Activated naive CD4-positive, alpha-beta T cell treated with anti-CD3 and anti-CD28 coated beads, Interleukin-2, amount 50 U/mL, for 24 hours (primary cell): Measurements from ENCODE around the gene EML5.
A peak's percentile ranks its signal among the peaks of the same experiment; 100 is the strongest.
"Not testable (repeated sequence)": the region's sequence is repeated elsewhere in the genome, so short reads cannot be mapped to it uniquely, and the experiment has no call there.

Source experiments
- H3K27ac Mint-ChIP-seq: one replicate; pipeline ENCODE4 v1.8.0; 2021; ENCODE audit warnings: mild to moderate bottlenecking, mixed read lengths
- H3K27me3 Mint-ChIP-seq: one replicate; pipeline ENCODE4 v1.8.0; 2021; ENCODE audit warnings: mixed read lengths
- H3K36me3 Mint-ChIP-seq: one replicate; pipeline ENCODE4 v1.8.0; 2021; ENCODE audit warnings: mixed read lengths
- H3K4me1 Mint-ChIP-seq: one replicate; pipeline ENCODE4 v1.8.0; 2021; ENCODE audit warnings: mixed read lengths
- H3K4me3 Mint-ChIP-seq: one replicate; pipeline ENCODE4 v1.8.0; 2021; ENCODE audit warnings: mild to moderate bottlenecking, mixed read lengths
- H3K9me3 Mint-ChIP-seq: one replicate; pipeline ENCODE4 v1.8.0; 2021; ENCODE audit warnings: mixed read lengths

Gene EML5

GRCh38 chr14:88821378-88821777 lies 28.6 kb upstream of the EML5 start:
- H3K4me1 Mint-ChIP-seq, result peaks cover 9% of the 10 kb centered on the region
- H3K4me3 Mint-ChIP-seq, result no peak overlapping the region
- peaks cover 2% of the 10 kb centered on the region for H3K27me3 Mint-ChIP-seq
- no peaks in the 10 kb centered on the region for H3K9me3 Mint-ChIP-seq
- H3K36me3 Mint-ChIP-seq, result no peaks in the 10 kb centered on the region
- no peak overlapping the region for H3K27ac Mint-ChIP-seq

GRCh38 chr14:88819674-88820073 lies 26.9 kb upstream of the EML5 start:
- not testable (repeated sequence) for H3K27me3 Mint-ChIP-seq

GRCh38 chr14:88818018-88818417 lies 25.3 kb upstream of the EML5 start:
- no peaks in the 10 kb centered on the region for H3K9me3 Mint-ChIP-seq
- no peak overlapping the region for H3K27ac Mint-ChIP-seq
- no peak overlapping the region for H3K4me3 Mint-ChIP-seq
- no peaks in the 10 kb centered on the region for H3K36me3 Mint-ChIP-seq
- H3K27me3 Mint-ChIP-seq, result peaks cover 5% of the 10 kb centered on the region
- H3K4me1 Mint-ChIP-seq, result no peaks in the 10 kb centered on the region

More at GRCh38 chr14:88819674-88820073, 26.9 kb upstream of the EML5 start:
- H3K4me1 Mint-ChIP-seq, H3K9me3 Mint-ChIP-seq, H3K4me3 Mint-ChIP-seq, H3K27ac Mint-ChIP-seq, H3K36me3 Mint-ChIP-seq: not testable (repeated sequence)

GRCh38 chr14:88815980-88816379 lies 23.2 kb upstream of the EML5 start:
- peaks cover 9% of the 10 kb centered on the region for H3K27me3 Mint-ChIP-seq
- H3K9me3 Mint-ChIP-seq, result no peaks in the 10 kb centered on the region
- no peak overlapping the region for H3K27ac Mint-ChIP-seq
- no peaks in the 10 kb centered on the region for H3K4me1 Mint-ChIP-seq
- H3K36me3 Mint-ChIP-seq, result no peaks in the 10 kb centered on the region
- H3K4me3 Mint-ChIP-seq, result no peak overlapping the region

GRCh38 chr14:88808359-88808758 lies 15.6 kb upstream of the EML5 start:
- Mint-ChIP-seq H3K36me3 (peaks cover 9% of the 10 kb centered on the region), H3K4me3 (no peak overlapping the region), H3K4me1 (no peaks in the 10 kb centered on the region), H3K9me3 (peaks cover 20% of the 10 kb centered on the region), H3K27ac (no peak overlapping the region), H3K27me3 (peaks cover 14% of the 10 kb centered on the region)

- H3K36me3 Mint-ChIP-seq, result peaks cover 7% of the 10 kb centered on the region
- no peak overlapping the region for H3K27ac Mint-ChIP-seq
- H3K27me3 Mint-ChIP-seq, result peaks cover 16% of the 10 kb centered on the region
- peaks cover 18% of the 10 kb centered on the region for H3K9me3 Mint-ChIP-seq
- no peaks in the 10 kb centered on the region for H3K4me1 Mint-ChIP-seq
- H3K4me3 Mint-ChIP-seq, result no peak overlapping the region
Observed at GRCh38 chr14:88804477-88804876, 11.7 kb upstream of the EML5 start.

GRCh38 chr14:88804035-88804434 lies 11.3 kb upstream of the EML5 start:
- Mint-ChIP-seq H3K27ac (no peak overlapping the region), H3K36me3 (peaks cover 3% of the 10 kb centered on the region), H3K4me3 (no peak overlapping the region), H3K4me1 (no peaks in the 10 kb centered on the region), H3K9me3 (peaks cover 14% of the 10 kb centered on the region), H3K27me3 (peaks cover 13% of the 10 kb centered on the region)

GRCh38 chr14:88802596-88802995 lies 9.8 kb upstream of the EML5 start:
- H3K36me3 Mint-ChIP-seq, result peaks cover 2% of the 10 kb centered on the region
- H3K27ac Mint-ChIP-seq, result no peak overlapping the region
- H3K4me3 Mint-ChIP-seq, result no peak overlapping the region
- H3K9me3 Mint-ChIP-seq, result peaks cover 4% of the 10 kb centered on the region
- peaks cover 11% of the 10 kb centered on the region for H3K27me3 Mint-ChIP-seq
- no peaks in the 10 kb centered on the region for H3K4me1 Mint-ChIP-seq

GRCh38 chr14:88799522-88799921 lies 6.8 kb upstream of the EML5 start:
- H3K27ac Mint-ChIP-seq, result no peak overlapping the region
- no peak overlapping the region for H3K4me3 Mint-ChIP-seq
- peaks cover 6% of the 10 kb centered on the region for H3K27me3 Mint-ChIP-seq
- H3K4me1 Mint-ChIP-seq, result no peaks in the 10 kb centered on the region
- no peaks in the 10 kb centered on the region for H3K9me3 Mint-ChIP-seq
- no peaks in the 10 kb centered on the region for H3K36me3 Mint-ChIP-seq

GRCh38 chr14:88798156-88798555 lies 5.4 kb upstream of the EML5 start:
- Mint-ChIP-seq H3K27me3 (peaks cover 6% of the 10 kb centered on the region), H3K36me3 (no peaks in the 10 kb centered on the region), H3K27ac (no peak overlapping the region), H3K4me1 (peaks cover 4% of the 10 kb centered on the region), H3K9me3 (no peaks in the 10 kb centered on the region), H3K4me3 (no peak overlapping the region)

- H3K4me1 Mint-ChIP-seq, result peaks cover 28% of the 10 kb centered on the region
- peak overlapping the region; percentile 46 for H3K27ac Mint-ChIP-seq
- H3K4me3 Mint-ChIP-seq, result peak overlapping the region; percentile 81
Observed at GRCh38 chr14:88793259-88793625, 489 bp upstream of the EML5 start.

GRCh38 chr14:88791629-88792472 lies 902 bp downstream of the EML5 start:
- peak overlapping the region; percentile 85 for H3K4me3 Mint-ChIP-seq
- H3K36me3 Mint-ChIP-seq, result no peaks in the 10 kb centered on the region
- H3K27ac Mint-ChIP-seq, result peak overlapping the region; percentile 46
- no peaks in the 10 kb centered on the region for H3K27me3 Mint-ChIP-seq
- H3K4me1 Mint-ChIP-seq, result peaks cover 28% of the 10 kb centered on the region
- no peaks in the 10 kb centered on the region for H3K9me3 Mint-ChIP-seq

More at GRCh38 chr14:88793259-88793625, 489 bp upstream of the EML5 start:
- Mint-ChIP-seq H3K27me3 (no peaks in the 10 kb centered on the region), H3K36me3 (no peaks in the 10 kb centered on the region), H3K9me3 (no peaks in the 10 kb centered on the region)

- H3K9me3 Mint-ChIP-seq, result no peaks in the 10 kb centered on the region
- H3K27ac Mint-ChIP-seq, result peak overlapping the region; percentile 85
- H3K4me3 Mint-ChIP-seq, result peak overlapping the region; percentile 85
- no peaks in the 10 kb centered on the region for H3K27me3 Mint-ChIP-seq
- H3K36me3 Mint-ChIP-seq, result no peaks in the 10 kb centered on the region
- H3K4me1 Mint-ChIP-seq, result peaks cover 28% of the 10 kb centered on the region
Observed at GRCh38 chr14:88791252-88791621, 1.5 kb downstream of the EML5 start.

GRCh38 chr14:88790501-88791251 lies 2.1 kb downstream of the EML5 start:
- peak overlapping the region; percentile 85 for H3K27ac Mint-ChIP-seq
- peak overlapping the region; percentile 85 for H3K4me3 Mint-ChIP-seq
- no peaks in the 10 kb centered on the region for H3K36me3 Mint-ChIP-seq
- no peaks in the 10 kb centered on the region for H3K27me3 Mint-ChIP-seq
- H3K9me3 Mint-ChIP-seq, result no peaks in the 10 kb centered on the region
- peaks cover 28% of the 10 kb centered on the region for H3K4me1 Mint-ChIP-seq

GRCh38 chr14:88789573-88789972 lies 3.2 kb downstream of the EML5 start:
- peaks cover 28% of the 10 kb centered on the region for H3K4me1 Mint-ChIP-seq
- H3K27me3 Mint-ChIP-seq, H3K27ac Mint-ChIP-seq: not testable (repeated sequence)

GRCh38 chr14:88786715-88787114 lies 6.0 kb downstream of the EML5 start:
- H3K27ac Mint-ChIP-seq, result no peak overlapping the region
- peaks cover 22% of the 10 kb centered on the region for H3K9me3 Mint-ChIP-seq
- peaks cover 21% of the 10 kb centered on the region for H3K4me1 Mint-ChIP-seq
- no peak overlapping the region for H3K4me3 Mint-ChIP-seq
- H3K27me3 Mint-ChIP-seq, result no peaks in the 10 kb centered on the region
- H3K36me3 Mint-ChIP-seq, result peaks cover 18% of the 10 kb centered on the region

More at GRCh38 chr14:88789573-88789972, 3.2 kb downstream of the EML5 start:
- H3K4me3 Mint-ChIP-seq, H3K36me3 Mint-ChIP-seq, H3K9me3 Mint-ChIP-seq: not testable (repeated sequence)
